Activated naive CD8-positive, alpha-beta T cell treated with anti-CD3 and anti-CD28 coated beads for 36 hours (primary cell): Measurements from ENCODE around the gene ELFN1. TPM values are rescaled to one million over a fixed set of nuclear protein-coding genes. Genes with fewer than 3 reads are reported as not detected.

Source experiments
- DNase-seq: peaks from one replicate; pipeline ENCODE4 v3.0.0; 2021
- H3K27ac Mint-ChIP-seq: one replicate; pipeline ENCODE4 v1.8.0; 2022; ENCODE audit warnings: mild to moderate bottlenecking, moderate library complexity, mixed read lengths
- H3K27me3 Mint-ChIP-seq: one replicate; pipeline ENCODE4 v1.8.0; 2022; ENCODE audit warnings: mild to moderate bottlenecking, mixed read lengths
- H3K36me3 Mint-ChIP-seq: one replicate; pipeline ENCODE4 v1.8.0; 2021; ENCODE audit warnings: mild to moderate bottlenecking, mixed read lengths
- H3K4me1 Mint-ChIP-seq: one replicate; pipeline ENCODE4 v1.8.0; 2021; ENCODE audit warnings: mixed read lengths
- H3K4me3 Mint-ChIP-seq: one replicate; pipeline ENCODE4 v1.8.0; 2022; ENCODE audit warnings: mild to moderate bottlenecking, moderate library complexity, mixed read lengths
- H3K9me3 Mint-ChIP-seq: one replicate; pipeline ENCODE4 v1.8.0; 2022; ENCODE audit warnings: mixed read lengths
- total RNA-seq, 2 experiments: library from RNA; stranded (reverse); gene quantifications; one replicate each; pipeline ENCODE4 v1.2.3, GENCODE V29; 2021

Gene ELFN1
- total RNA-seq, 2 experiments from 2014 or later, result 0.14 to 0.19 TPM

DNA sequence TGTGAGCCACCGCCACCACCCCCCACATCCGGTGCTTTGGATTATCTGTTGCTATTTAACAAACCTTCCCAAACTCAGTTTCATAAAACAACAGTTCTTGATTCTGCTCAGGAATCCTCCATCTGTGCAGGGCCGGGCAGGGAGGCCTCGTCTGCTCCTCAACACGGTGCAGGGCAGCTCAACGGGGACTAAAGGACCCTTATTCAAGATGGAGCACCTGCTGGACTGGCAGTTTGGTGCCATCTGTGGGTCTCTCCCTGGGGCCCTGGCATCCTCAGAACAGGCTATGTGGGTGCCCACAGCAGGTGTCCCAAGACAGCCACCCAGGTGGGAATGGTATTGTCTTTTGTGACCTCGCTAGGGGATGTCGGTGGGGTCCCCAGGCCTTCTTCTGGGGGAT is 31.0 kb upstream of the ELFN1 start:
- Mint-ChIP-seq H3K36me3 (peaks cover 5% of the 10 kb centered on the region), H3K4me3 (no peak overlapping the region), H3K27ac (no peak overlapping the region), H3K4me1 (no peaks in the 10 kb centered on the region), H3K9me3 (peaks cover 14% of the 10 kb centered on the region), H3K27me3 (peaks cover 13% of the 10 kb centered on the region)
- no peak for DNase-seq

DNA sequence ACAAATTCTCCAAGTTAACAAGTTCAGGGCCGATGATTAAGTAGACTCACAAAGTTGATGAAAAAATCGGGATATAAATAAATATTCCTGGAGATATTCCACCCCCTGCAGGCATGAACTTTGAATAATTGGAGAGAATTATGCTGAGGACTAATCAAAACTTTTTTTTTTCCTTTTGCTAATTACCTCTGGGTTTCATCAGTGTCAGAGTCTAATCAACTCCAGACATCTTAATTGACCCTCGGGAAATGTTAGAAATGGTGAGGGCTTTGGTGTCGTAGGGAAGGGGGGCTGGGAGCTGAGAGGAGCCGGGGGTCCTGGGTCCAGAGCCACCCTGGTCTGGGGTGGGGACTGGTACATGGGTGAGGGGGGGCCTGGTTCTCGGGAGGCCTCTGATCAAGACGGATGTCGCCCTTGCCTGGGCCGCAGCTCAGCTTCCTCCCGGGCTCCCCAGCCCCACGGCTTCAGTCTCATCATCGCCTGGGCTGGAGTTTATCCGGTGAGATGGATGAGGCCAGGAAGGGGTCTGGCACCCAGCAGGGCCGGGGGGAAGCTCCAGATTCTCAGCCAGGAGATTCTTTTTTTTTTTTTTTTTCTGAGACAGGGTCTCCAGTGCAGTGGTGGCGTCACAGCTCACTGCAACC is 30.4 kb upstream of the ELFN1 start:
- no peak overlapping the region for H3K4me3 Mint-ChIP-seq
- H3K36me3 Mint-ChIP-seq, result peaks cover 5% of the 10 kb centered on the region
- H3K27ac Mint-ChIP-seq, result no peak overlapping the region
- no peaks in the 10 kb centered on the region for H3K4me1 Mint-ChIP-seq
- DNase-seq, result no peak
- H3K27me3 Mint-ChIP-seq, result peaks cover 12% of the 10 kb centered on the region
- peaks cover 10% of the 10 kb centered on the region for H3K9me3 Mint-ChIP-seq

DNA sequence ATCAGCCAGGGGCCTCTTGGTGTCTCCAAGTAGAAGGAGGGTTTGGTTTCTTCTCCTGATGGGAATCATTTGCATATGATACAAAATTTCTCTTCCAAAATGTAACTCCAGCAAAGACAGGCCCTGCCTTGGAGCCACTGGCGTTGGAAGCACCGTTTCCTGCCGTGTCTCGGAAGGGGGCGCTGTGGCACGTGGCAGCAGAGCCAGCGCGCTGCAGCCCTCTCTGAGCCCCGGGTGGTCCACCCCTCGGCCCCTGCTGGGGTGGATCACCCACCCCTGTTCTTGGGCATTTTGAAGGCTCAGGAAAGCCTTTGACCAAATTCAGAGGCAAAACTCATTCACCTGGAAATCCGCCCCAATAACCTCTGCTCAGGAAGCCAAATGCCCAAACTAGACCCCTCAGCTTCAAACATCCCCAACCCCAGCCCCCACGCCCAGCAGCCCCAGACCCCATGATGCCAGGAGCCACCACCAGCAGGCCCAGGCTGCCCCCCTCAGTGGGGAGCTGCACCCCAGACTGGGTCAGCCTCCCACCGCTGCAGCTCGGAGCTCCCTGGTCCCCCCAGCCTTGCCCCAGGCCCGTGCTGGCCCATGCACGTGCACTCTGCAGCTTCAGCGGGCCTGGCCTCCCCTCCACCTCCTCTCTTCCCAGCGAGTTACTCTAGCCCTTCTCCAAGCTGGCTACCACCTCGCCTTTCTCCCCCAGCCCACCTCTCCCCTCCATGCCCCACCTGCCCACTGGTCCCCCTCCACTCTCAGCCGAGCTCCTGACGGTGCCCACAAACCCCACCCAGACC is 29.5 kb upstream of the ELFN1 start:
- no peak overlapping the region for H3K4me3 Mint-ChIP-seq
- H3K27ac Mint-ChIP-seq, result no peak overlapping the region
- H3K36me3 Mint-ChIP-seq, result peaks cover 4% of the 10 kb centered on the region
- H3K9me3 Mint-ChIP-seq, result peaks cover 6% of the 10 kb centered on the region
- no peaks in the 10 kb centered on the region for H3K4me1 Mint-ChIP-seq
- DNase-seq, result no peak
- H3K27me3 Mint-ChIP-seq, result peaks cover 12% of the 10 kb centered on the region

DNA sequence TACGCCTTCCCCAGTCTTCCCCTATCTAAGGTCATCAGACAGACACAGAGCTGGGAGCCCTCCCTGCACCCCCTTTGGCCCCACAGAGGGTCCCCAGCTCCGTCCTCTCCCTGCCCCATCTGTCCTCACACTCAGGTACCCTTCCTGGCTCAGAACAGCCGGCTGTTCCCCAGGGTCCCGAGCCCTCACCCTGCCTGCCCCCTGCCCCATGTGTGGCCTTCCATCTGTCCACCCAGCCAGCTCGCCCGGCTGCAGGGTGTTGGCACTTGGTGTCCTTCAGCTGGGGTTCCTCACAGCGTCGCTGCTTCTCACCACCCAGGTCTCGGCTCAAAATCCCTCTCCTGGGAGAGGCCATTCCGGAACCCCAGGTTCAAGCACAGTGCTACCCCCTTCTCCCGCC is 28.9 kb upstream of the ELFN1 start:
- no peaks in the 10 kb centered on the region for H3K36me3 Mint-ChIP-seq
- H3K9me3 Mint-ChIP-seq, result peaks cover 6% of the 10 kb centered on the region
- peaks cover 12% of the 10 kb centered on the region for H3K27me3 Mint-ChIP-seq
- no peak overlapping the region for H3K4me3 Mint-ChIP-seq
- DNase-seq, result no peak
- H3K27ac Mint-ChIP-seq, result no peak overlapping the region
- H3K4me1 Mint-ChIP-seq, result no peaks in the 10 kb centered on the region

DNA sequence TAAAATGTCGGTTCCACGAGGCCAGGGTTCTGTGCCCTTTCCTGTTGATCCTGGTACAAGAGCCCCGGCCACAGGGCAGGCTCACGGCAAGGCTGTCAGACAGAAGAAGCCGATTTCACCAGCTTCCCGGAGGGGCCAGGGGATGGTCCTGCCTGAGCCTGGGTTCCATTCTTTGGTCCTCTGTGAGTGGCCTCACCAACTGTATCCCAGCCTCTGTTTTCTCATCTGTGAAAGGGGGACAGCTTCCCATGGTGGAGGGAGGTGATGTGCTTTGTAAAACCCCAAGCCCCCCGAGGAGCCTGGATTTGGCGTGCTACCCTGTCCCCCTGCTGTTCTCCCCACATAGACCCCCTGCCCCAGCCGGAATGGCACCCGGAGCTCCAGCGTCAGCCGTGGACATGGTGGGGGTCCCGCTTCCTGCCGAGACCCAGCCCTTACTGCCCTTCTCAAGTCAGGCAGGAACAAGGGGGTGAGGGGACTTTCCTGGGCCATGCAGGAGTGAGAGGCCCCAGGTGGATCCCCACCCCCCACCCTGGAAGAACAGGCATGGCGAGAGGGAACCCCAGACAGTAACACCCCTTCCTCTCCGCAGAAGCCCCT is 28.3 kb upstream of the ELFN1 start:
- H3K9me3 Mint-ChIP-seq, result peaks cover 6% of the 10 kb centered on the region
- H3K4me1 Mint-ChIP-seq, result no peaks in the 10 kb centered on the region
- H3K27me3 Mint-ChIP-seq, result peaks cover 12% of the 10 kb centered on the region
- H3K27ac Mint-ChIP-seq, result no peak overlapping the region
- DNase-seq, result no peak
- no peak overlapping the region for H3K4me3 Mint-ChIP-seq
- no peaks in the 10 kb centered on the region for H3K36me3 Mint-ChIP-seq

DNA sequence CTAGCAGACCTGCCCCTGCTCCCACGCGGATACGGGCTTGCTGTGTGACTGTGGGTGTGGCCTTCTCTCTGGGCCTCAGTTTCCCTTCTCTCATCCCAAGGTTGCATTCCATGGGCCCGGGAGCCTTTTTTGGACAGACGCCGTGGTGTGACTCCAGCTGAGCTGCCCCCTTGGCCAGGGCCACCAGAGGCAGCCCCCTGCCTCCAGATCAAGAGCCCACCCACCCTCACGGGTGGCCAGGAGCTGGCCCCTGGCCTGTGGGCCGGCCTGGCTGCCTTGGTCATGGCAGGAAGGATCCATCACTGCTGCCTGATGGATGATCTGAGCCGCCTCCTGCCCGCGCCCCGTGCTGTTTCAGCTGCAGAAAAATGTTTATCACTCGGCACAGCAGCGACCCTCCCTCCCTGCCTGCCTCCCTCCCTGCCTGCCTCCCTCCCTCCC is 27.8 kb upstream of the ELFN1 start:
- H3K4me3 Mint-ChIP-seq, result no peak overlapping the region
- no peak overlapping the region for H3K27ac Mint-ChIP-seq
- peaks cover 2% of the 10 kb centered on the region for H3K9me3 Mint-ChIP-seq
- H3K36me3 Mint-ChIP-seq, result no peaks in the 10 kb centered on the region
- DNase-seq, result no peak
- H3K27me3 Mint-ChIP-seq, result peaks cover 12% of the 10 kb centered on the region
- H3K4me1 Mint-ChIP-seq, result no peaks in the 10 kb centered on the region

DNA sequence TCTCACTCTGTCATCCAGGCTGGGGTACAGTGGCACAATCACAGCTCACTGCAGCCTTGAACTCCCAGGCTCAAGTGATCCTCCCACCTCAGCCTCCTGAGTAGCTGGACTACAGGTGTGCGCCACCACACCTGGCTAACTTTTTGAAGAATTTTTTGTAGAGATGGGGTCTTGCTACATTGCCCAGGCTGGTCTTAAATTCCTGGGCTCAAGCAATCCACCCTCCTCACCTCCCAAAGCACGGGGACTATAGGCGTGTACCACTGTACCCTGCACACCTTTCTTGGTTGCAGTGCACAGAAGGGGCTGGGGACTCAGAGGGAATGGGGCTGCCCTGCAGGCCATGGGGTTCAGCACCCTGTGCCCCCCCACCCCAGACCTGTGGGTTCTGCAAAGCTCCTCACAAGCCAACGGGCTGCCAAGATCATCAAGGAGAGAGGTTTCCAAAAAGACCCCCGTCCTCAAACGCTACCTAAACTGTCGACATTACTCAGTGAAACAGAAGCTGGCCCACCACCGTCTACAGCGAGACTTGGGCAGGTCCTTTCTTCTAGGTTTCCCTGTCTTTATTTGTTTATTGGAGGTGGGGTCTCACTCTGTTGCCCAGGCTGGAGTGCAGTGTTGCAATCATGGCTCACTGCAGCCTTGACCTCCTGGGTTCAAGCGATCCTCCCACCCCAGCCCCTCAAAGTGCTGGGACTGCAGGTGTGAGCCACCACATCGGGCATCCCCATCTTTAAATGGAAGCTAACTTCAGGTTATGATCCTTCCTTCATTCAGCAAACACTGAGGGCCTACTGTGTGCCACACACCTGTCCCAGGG is 26.6 kb upstream of the ELFN1 start:
- Mint-ChIP-seq H3K27ac (no peak overlapping the region), H3K9me3 (no peaks in the 10 kb centered on the region), H3K4me3 (no peak overlapping the region), H3K4me1 (no peaks in the 10 kb centered on the region), H3K36me3 (no peaks in the 10 kb centered on the region), H3K27me3 (peaks cover 12% of the 10 kb centered on the region)
- no peak for DNase-seq

DNA sequence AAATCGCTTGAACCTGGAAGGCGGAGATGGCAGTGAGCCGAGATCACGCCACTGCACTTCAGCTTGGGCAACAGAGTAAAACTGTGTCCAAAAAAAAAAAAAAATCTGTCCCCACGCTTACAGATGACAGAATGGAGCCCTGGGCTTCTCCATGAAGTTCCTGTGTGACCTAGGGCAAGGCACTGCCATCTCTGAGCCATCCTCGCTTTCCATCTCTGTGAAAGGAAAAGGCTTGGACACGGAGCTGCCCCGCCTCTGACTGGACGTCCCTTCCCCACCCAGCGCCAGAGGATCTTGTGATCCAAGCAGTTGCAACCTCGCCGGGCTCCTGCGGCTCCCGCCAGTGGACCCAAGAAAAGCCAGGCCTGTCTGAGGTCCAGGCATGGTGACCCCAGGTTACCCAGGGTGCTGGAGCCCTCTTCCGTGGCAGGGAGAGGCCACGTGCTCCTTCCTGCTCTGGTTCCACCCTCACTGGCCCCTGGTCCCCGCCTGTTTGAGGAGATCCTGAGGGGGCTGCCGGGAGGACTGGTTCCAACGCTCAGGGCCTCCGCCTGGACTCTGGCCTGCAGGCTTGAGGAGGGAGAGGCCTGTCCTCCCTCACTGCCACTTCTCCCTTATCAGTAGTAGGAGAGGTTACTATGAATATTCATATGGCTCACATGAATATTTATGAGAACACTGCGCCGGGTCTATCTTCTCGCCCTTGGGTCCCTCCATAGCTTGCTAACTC is 25.6 kb upstream of the ELFN1 start:
- H3K4me3 Mint-ChIP-seq, result no peak overlapping the region
- no peaks in the 10 kb centered on the region for H3K9me3 Mint-ChIP-seq
- H3K27me3 Mint-ChIP-seq, result peaks cover 17% of the 10 kb centered on the region
- no peaks in the 10 kb centered on the region for H3K4me1 Mint-ChIP-seq
- H3K36me3 Mint-ChIP-seq, result no peaks in the 10 kb centered on the region
- no peak overlapping the region for H3K27ac Mint-ChIP-seq
- DNase-seq, result no peak

DNA sequence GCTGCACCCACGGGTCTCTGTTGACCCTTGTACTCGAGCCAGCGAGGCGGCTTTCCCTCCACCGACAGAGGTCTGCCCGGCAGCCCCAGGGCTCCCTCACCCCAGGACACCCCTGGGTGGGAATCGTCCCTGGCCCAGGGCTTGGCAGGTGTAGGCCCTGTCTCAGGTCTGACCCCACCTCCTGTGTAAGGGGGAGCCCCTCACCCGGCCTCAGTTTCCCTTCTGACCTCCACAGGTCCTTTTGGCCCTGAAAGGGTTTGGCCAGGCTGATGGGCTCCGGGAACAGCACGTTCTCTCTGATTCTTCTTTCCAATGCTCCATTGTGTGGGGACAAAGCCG is 25.0 kb upstream of the ELFN1 start:
- Mint-ChIP-seq H3K27me3 (peaks cover 17% of the 10 kb centered on the region), H3K9me3 (no peaks in the 10 kb centered on the region), H3K36me3 (no peaks in the 10 kb centered on the region), H3K27ac (no peak overlapping the region), H3K4me3 (no peak overlapping the region), H3K4me1 (no peaks in the 10 kb centered on the region)
- DNase-seq, result no peak

DNA sequence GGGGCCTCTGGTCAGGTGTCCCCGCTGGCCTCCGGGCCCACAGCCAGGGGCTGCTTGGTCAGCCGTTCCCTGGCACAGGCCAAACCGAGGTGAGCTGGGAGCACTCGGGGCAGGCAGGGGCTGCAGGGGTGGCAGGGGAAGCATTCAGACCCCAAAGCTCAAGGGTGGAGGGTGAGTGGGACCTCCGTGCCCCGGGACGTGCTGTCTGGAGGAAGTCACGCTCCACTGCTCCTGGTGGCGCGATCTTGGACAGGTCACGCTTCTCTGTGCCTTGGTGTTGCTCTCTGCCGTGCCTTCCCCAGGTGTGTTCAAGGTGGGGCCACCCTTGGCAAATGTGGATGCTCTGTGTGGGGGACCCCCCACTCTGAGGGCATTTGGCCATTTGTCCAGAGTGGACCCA is 24.6 kb upstream of the ELFN1 start:
- Mint-ChIP-seq H3K9me3 (no peaks in the 10 kb centered on the region), H3K4me3 (no peak overlapping the region), H3K36me3 (no peaks in the 10 kb centered on the region), H3K27me3 (peaks cover 17% of the 10 kb centered on the region), H3K27ac (no peak overlapping the region), H3K4me1 (no peaks in the 10 kb centered on the region)
- no peak for DNase-seq

DNA sequence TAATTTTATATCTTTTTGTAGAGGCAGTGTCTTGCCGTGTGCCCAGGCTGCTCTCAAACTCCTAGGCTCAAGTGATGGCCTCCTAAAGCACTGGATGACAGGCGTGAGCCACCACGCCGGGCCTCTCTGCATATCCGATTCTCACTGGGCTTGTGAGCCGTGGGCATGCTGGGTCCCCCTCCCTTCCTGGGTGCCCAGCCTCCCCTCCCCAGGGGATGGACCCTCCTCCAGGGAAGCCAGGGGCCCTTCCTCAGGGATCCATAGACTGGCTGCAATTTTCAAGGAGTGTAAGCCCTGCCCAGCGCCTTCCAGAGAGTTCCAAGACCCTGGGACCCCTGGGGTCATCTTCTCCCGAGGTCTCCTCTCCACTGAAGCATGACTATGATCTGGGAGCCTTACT is 23.7 kb upstream of the ELFN1 start:
- no peaks in the 10 kb centered on the region for H3K9me3 Mint-ChIP-seq
- no peaks in the 10 kb centered on the region for H3K4me1 Mint-ChIP-seq
- DNase-seq, result no peak
- H3K27ac Mint-ChIP-seq, result no peak overlapping the region
- no peaks in the 10 kb centered on the region for H3K36me3 Mint-ChIP-seq
- no peak overlapping the region for H3K4me3 Mint-ChIP-seq
- peaks cover 17% of the 10 kb centered on the region for H3K27me3 Mint-ChIP-seq

DNA sequence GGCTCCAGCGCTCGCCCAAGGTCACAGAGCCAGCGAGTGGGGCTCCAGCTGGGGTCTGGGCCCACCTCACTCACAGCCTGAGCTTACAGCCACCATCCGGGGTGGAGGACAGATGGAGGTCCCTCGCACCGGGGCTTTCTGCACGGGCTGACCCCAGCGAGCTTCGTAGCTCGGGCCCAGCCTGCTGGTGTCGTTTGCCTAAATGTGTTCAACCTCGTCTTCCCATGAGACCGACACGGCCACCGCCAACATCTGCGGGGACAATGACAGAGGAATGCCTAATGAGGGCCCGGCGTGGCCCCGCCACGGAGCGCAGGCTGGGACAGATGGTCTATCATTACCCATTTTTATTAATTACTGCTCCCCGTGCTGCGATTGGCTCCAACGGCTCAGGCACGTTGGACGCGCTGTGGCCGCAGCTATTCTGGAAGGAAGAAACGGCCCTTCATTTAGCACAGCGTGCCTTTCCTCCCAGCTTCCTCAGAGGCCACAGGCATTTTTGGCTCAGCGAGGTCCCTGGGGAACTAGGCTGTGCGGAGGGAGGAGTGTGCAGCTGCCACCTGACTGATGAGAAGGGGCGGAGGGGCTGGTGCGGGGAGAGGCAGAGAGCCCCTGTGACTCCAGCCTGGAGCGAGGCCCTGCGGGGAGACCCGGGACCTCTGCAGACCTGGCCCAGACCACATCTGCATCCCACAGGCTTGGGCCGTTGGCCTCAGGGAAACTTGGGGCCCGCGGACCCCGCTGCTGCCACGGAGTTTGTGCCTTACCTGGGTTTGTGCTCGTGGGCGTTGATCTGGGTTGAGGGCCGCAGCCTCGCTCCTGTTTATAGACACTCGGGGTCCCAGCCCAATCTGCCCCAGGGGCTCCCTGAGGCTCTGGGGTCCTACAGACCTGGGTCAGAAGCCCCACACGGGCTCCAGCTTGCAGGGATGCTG is 22.9 kb upstream of the ELFN1 start:
- no peaks in the 10 kb centered on the region for H3K36me3 Mint-ChIP-seq
- H3K27me3 Mint-ChIP-seq, result peaks cover 17% of the 10 kb centered on the region
- no peak for DNase-seq
- H3K9me3 Mint-ChIP-seq, result no peaks in the 10 kb centered on the region
- H3K4me3 Mint-ChIP-seq, result no peak overlapping the region
- H3K27ac Mint-ChIP-seq, result no peak overlapping the region
- no peaks in the 10 kb centered on the region for H3K4me1 Mint-ChIP-seq

DNA sequence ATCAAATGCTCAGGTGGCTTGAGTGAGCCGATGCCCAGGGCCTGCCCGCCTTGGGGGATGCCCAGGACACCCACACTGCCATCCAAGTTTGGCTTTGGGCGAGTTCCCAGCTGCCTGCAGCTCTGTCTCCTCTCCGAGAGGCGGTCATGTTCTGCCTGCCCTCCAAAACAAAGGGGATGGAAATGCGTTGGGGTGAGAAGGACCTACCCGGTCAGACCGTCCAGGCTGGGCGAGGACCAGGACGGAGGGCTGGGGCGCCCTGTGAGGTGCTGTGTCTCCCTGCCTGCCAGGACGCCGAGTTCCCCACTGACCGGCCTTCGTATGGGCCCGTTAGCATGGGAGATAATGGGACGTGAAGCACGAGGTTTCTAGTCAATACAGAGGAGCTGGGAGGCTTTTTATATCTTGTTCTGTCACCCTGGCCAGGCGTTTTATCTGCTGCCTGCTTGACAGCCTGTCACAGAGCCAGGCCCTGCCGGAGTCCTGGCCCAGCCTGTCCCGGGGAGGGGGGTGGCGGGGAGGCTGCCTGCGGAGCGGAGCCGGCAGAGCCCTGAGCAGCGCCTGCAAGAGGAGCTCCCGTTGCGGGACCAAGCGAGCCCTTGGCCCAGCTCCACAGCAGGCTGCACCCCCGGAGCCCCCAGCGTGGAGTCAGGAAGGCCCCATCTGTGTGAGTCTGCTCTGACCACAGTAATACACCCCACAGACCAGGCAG is 22.0 kb upstream of the ELFN1 start:
- Mint-ChIP-seq H3K27me3 (peaks cover 13% of the 10 kb centered on the region), H3K27ac (no peak overlapping the region), H3K4me3 (no peak overlapping the region), H3K36me3 (no peaks in the 10 kb centered on the region), H3K9me3 (no peaks in the 10 kb centered on the region), H3K4me1 (no peaks in the 10 kb centered on the region)
- DNase-seq, result no peak
